IMR-90 (cell line): ENCODE data around the gene PPWD1. TPM values are rescaled to one million over a fixed set of nuclear protein-coding genes. Genes with fewer than 3 reads are reported as not detected.

Experiments used
- ATAC-seq: fragments of 200-7000 bp; cut with Tn5 transposase; 2 replicates; pipeline ENCODE4 v1.9.1; 2020; ENCODE audit warnings: low read depth, mild to moderate bottlenecking, moderate library complexity
- BruUV-seq: library from RNA; stranded (reverse); fragments of 400-500 nt; replicated peaks from 2 replicates; lab custom pipeline; 2021; lab: Mats Ljungman, UMichigan
- CTCF ChIA-PET: fragments of 300-600 bp; formaldehyde crosslinking; extraction: SDS; loops from one replicate; lab custom pipeline; 2021; ENCODE audit warnings: antibody characterized with exemption; lab: Yijun Ruan, JAX
- POLR2A ChIA-PET: fragments of 300-600 bp; sonication (Branson Sonifier 250); formaldehyde crosslinking; loops from one replicate; lab custom pipeline; 2022; ENCODE audit warnings: antibody characterized with exemption; ENCODE audit not compliant: unreplicated experiment; lab: Charles Lee
- DNase-seq: peaks from one replicate; pipeline ENCODE4 v3.0.0; 2013
- H2AFZ ChIP-seq: replicated peaks from 2 replicates; pipeline ENCODE3; 2013; ENCODE audit warnings: low read length, mild to moderate bottlenecking; ENCODE audit not compliant: poor library complexity
- H2AK5ac ChIP-seq: 2 replicates; pipeline ENCODE4 v1.6.1; 2013; ENCODE audit warnings: low read depth, low read length, inconsistent platforms
- H2AK9ac ChIP-seq: replicated peaks from 2 replicates; pipeline ENCODE3; 2013; ENCODE audit warnings: mild to moderate bottlenecking, low read depth, low read length, moderate library complexity; ENCODE audit not compliant: poor library complexity
- H2BK120ac ChIP-seq: 2 replicates; pipeline ENCODE4 v1.6.1; 2013; ENCODE audit warnings: low read depth, low read length, inconsistent platforms
- H2BK15ac ChIP-seq: 3 replicates; pipeline ENCODE4 v1.6.1; 2013; ENCODE audit warnings: low read depth, low read length, inconsistent platforms
- H2BK20ac ChIP-seq: 2 replicates; pipeline ENCODE4 v1.6.1; 2013; ENCODE audit warnings: low read depth, mild to moderate bottlenecking, inconsistent platforms, low read length, moderate library complexity
- H2BK5ac ChIP-seq: 2 replicates; pipeline ENCODE4 v1.6.1; 2013; ENCODE audit warnings: mild to moderate bottlenecking, low read depth, low read length, inconsistent platforms; ENCODE audit not compliant: poor library complexity, severe bottlenecking
- H3K14ac ChIP-seq: replicated peaks from 2 replicates; pipeline ENCODE4 v1.6.1; 2013; ENCODE audit warnings: low read depth, low read length, inconsistent platforms
- H3K18ac ChIP-seq: 2 replicates; pipeline ENCODE4 v1.6.1; 2013; ENCODE audit warnings: low read depth, low read length, control low read depth
- H3K23ac ChIP-seq: 2 replicates; pipeline ENCODE4 v1.6.1; 2013; ENCODE audit warnings: low read depth, low read length, inconsistent platforms
- H3K27ac ChIP-seq: 2 replicates; pipeline ENCODE4 v1.5.1; 2013; ENCODE audit warnings: mild to moderate bottlenecking, control low read depth, low read length; ENCODE audit not compliant: insufficient read depth
- H3K27me3 ChIP-seq: 2 replicates; pipeline ENCODE4 v1.6.1; 2013; ENCODE audit warnings: low read length; ENCODE audit not compliant: control insufficient read depth, insufficient read depth
- H3K36me3 ChIP-seq: 2 replicates; pipeline ENCODE4 v1.6.1; 2013; ENCODE audit warnings: low read length, mixed read lengths; ENCODE audit not compliant: control insufficient read depth, insufficient read depth
- H3K4ac ChIP-seq: 2 replicates; pipeline ENCODE4 v1.6.1; 2013; ENCODE audit warnings: low read depth, low read length, inconsistent platforms
- H3K4me1 ChIP-seq: 2 replicates; pipeline ENCODE4 v1.6.1; 2013; ENCODE audit warnings: low read length, mixed read lengths; ENCODE audit not compliant: control insufficient read depth, insufficient read depth
- H3K4me2 ChIP-seq: 2 replicates; pipeline ENCODE4 v1.6.1; 2013; ENCODE audit warnings: low read depth, mild to moderate bottlenecking, control low read depth, low read length, moderate library complexity
- H3K4me3 ChIP-seq: 2 replicates; pipeline ENCODE4 v1.5.1; 2013; ENCODE audit warnings: low read depth, mild to moderate bottlenecking, control low read depth, low read length, moderate library complexity; ENCODE audit not compliant: insufficient read depth
- H3K56ac ChIP-seq: 2 replicates; pipeline ENCODE4 v1.6.1; 2013; ENCODE audit warnings: low read length, inconsistent platforms; ENCODE audit not compliant: insufficient read depth; ENCODE audit errors: extremely low read depth
- H3K79me1 ChIP-seq, 2 experiments: 2 replicates each; pipeline ENCODE4 v1.6.1; 2013; ENCODE audit warnings: low read length in 2 of 2, inconsistent platforms in 1 of 2, low read depth in 1 of 2
- H3K9ac ChIP-seq: 2 replicates; pipeline ENCODE4 v1.6.1; 2013; ENCODE audit warnings: low read depth, low read length, control low read depth
- H3K9me1 ChIP-seq: 2 replicates; pipeline ENCODE4 v1.6.1; 2013; ENCODE audit warnings: low read length, inconsistent platforms; ENCODE audit not compliant: insufficient read depth
- H3K9me3 ChIP-seq: 2 replicates; pipeline ENCODE4 v1.6.1; 2013; ENCODE audit warnings: low read length; ENCODE audit not compliant: control insufficient read depth, insufficient read depth
- H4K20me1 ChIP-seq: 2 replicates; pipeline ENCODE4 v1.6.1; 2013; ENCODE audit warnings: low read length, inconsistent platforms; ENCODE audit not compliant: insufficient read depth
- H4K5ac ChIP-seq: 2 replicates; pipeline ENCODE4 v1.6.1; 2013; ENCODE audit warnings: mild to moderate bottlenecking, low read depth, low read length, control low read depth
- H4K8ac ChIP-seq, 2 experiments: 2 replicates each; pipeline ENCODE4 v1.6.1; 2013; ENCODE audit warnings: low read depth in 2 of 2, low read length in 2 of 2, control low read depth in 1 of 2, inconsistent platforms in 1 of 2
- H4K91ac ChIP-seq: 2 replicates; pipeline ENCODE4 v1.6.1; 2013; ENCODE audit warnings: low read depth, low read length, inconsistent platforms; ENCODE audit not compliant: insufficient read depth
- MAFK ChIP-seq: IDR thresholded peaks from 2 replicates; pipeline ENCODE4 v1.6.1; 2012; ENCODE audit warnings: low read depth, low read length, improper control_type of control experiment
- MAZ ChIP-seq: IDR thresholded peaks from 2 replicates; pipeline ENCODE4 v1.6.1; 2012; ENCODE audit warnings: low read depth, mild to moderate bottlenecking, low read length, improper control_type of control experiment, moderate library complexity, borderline replicate concordance
- MXI1 ChIP-seq: IDR thresholded peaks from 2 replicates; pipeline ENCODE4 v1.6.1; 2012; ENCODE audit warnings: low read depth, mild to moderate bottlenecking, low read length, moderate library complexity, borderline replicate concordance
- NFE2L2 ChIP-seq: fragments of 150-350 bp; IDR thresholded peaks from 2 replicates; pipeline ENCODE4 v1.6.1; 2016; ENCODE audit warnings: low read depth, mild to moderate bottlenecking, low read length
- POLR2A ChIP-seq: IDR thresholded peaks from 2 replicates; pipeline ENCODE4 v1.6.1; 2012; ENCODE audit warnings: mild to moderate bottlenecking, low read depth, low read length
- WGBS, 2 experiments: methylation state at CpG; one replicate each; pipeline versions ENCODE4 v1.1.5 to v1.1.7; 2013; ENCODE audit warnings: missing lambda C conversion rate in 2 of 2; ENCODE audit not compliant: insufficient read length in 1 of 2; ENCODE audit errors: extremely low coverage in 2 of 2; 5-methylcytosine and 5-hydroxymethylcytosine counted together
- dilution Hi-C: fragments of 300-500 bp; cut with HindIII; formaldehyde crosslinking; loops from one replicate; pipeline ENCODE4 v1.14.3; 2018; ENCODE audit warnings: low sequenced_read_pairs; ENCODE audit not compliant: unreplicated experiment
- in situ Hi-C: fragments of 300-500 bp; cut with MboI; formaldehyde crosslinking; loops from 3 replicates; pipeline ENCODE4 v1.14.3; 2019; ENCODE audit warnings: low sequenced_read_pairs, inconsistent platforms, mixed read lengths
- intact Hi-C: fragments of 100-400 bp; cut with micrococcal nuclease; formaldehyde crosslinking; loops from 2 replicates; pipeline ENCODE4 v1.10.0; 2022
- polyA plus RNA-seq, 3 experiments: library from polyadenylated mRNA; depleted of rRNA; stranded (reverse); fragments of >200 nt; gene quantifications; 2 replicates each; pipeline ENCODE4 v1.2.3, GENCODE V29; 2012; ENCODE audit warnings: low replicate concordance in 1 of 3
- total RNA-seq: library from RNA; depleted of rRNA; stranded (reverse); fragments of >200 nt; gene quantifications from 2 replicates; pipeline ENCODE4 v1.2.3, GENCODE V29; 2012

The PPWD1 gene
- total and polyA plus RNA-seq, 2 of the 4 experiments (the other 2 are of a cell fraction), result 12.5 to 17.9 TPM

GRCh38 chr5:65624025-65624570, 61.0 kb downstream of the PPWD1 start, which contains the start of gene TRIM23:
TSS of gene TRIM23 (minus strand) at chr5:65624333. CDS start at chr5:65624274, 59 bp downstream.
- WGBS, 2 experiments, result 0% methylated on average over 3 of the region's 32 CpGs; no CpG with 5 or more reads in 1 of the 2 experiments
- Histone ChIP-seq H3K18ac (peak within 1 kb of the TSS; percentile 79), H3K9me1 (peaks cover 3% of the 10 kb centered on the region; the same call in 1 of the 2 replicates), H2AK9ac (peak within 1 kb of the TSS; percentile 93), H3K14ac (peak within 1 kb of the TSS; percentile 96), H3K79me1 (peaks cover 7 to 44% of the 10 kb centered on the region in 2 experiments), H3K4me2 (peak within 1 kb of the TSS; percentile 98), H4K5ac (peak within 1 kb of the TSS; percentile 93), H2BK20ac (peak within 1 kb of the TSS; percentile 55; the same call in 1 of the 2 replicates), H4K8ac (peak within 1 kb of the TSS; percentile 88 to 99), H3K9ac (peak within 1 kb of the TSS; percentile 95), H2AFZ (peak within 1 kb of the TSS; percentile 100), H3K4ac (peak within 1 kb of the TSS; percentile 87), H2BK120ac (peak within 1 kb of the TSS; percentile 61), H3K23ac (peak within 1 kb of the TSS; percentile 94), H2BK15ac (peak within 1 kb of the TSS; percentile 53), H2AK5ac (peak within 1 kb of the TSS; percentile 65), H3K27ac (peak within 1 kb of the TSS; percentile 85), H3K27me3 (no peaks in the 10 kb centered on the region), H3K36me3 (no peaks in the 10 kb centered on the region), H3K56ac (peak within 1 kb of the TSS; percentile 96), H3K9me3 (no peaks in the 10 kb centered on the region), H2BK5ac (peak within 1 kb of the TSS; percentile 97), H4K20me1 (0 out of 2 replicates have a peak, but pooled peaks cover 7% of the 10 kb centered on the region), H3K4me1 (no peaks in the 10 kb centered on the region), H4K91ac (peak within 1 kb of the TSS; percentile 87), H3K4me3 (peak within 1 kb of the TSS; percentile 77)
- in situ Hi-C loops, result no loop called here
- intact Hi-C loops, result loop anchor here (2.0 to 10.0 kb wide), 3 partner anchors 97 to 521 kb away; partner anchors contain the start of genes ERBIN and SREK1
- no TSS peak for BruUV-seq
- CTCF ChIA-PET, result no interaction called here
- ATAC-seq (peak; percentile 99), DNase-seq (peak; percentile 91)
- POLR2A ChIA-PET, result interaction anchor here (0.5 kb wide), 2 partner anchors 56 to 61 kb away, joined by 3 read pairs; no protein-coding TSS in a partner anchor
- dilution Hi-C loops, result no loop called here
- TF ChIP-seq MXI1 (peak; percentile 39; the same call in 1 of the 2 replicates), POLR2A (peak; percentile 2; the same call in 1 of the 2 replicates), MAFK (no peak), NFE2L2 (no peak), MAZ (peak; percentile 50; the same call in 1 of the 2 replicates)
